ENCODE results near the gene NHLRC4.

Gene NHLRC4

GRCh38 chr16:568401-569258 lies 1.8 kb downstream of the NHLRC4 start:
- no peak for DNase-seq

- DNase-seq, result peak; percentile 68
These were observed 2.8 kb downstream of the NHLRC4 start, which contains the start of gene PIGQ for GRCh38 chr16:569445-570254. Gene PIGQ (plus strand): TSS chr16:569968. CDS start chr16:574075, 4,107 bp downstream.

GRCh38 chr16:572865-573650 lies 6.3 kb downstream of the NHLRC4 start:
- no peak for DNase-seq

- DNase-seq, result no peak
These were observed 7.4 kb downstream of the NHLRC4 start for GRCh38 chr16:574021-574760.

- DNase-seq, result no peak
These were observed 8.8 kb downstream of the NHLRC4 start for GRCh38 chr16:575354-576196.

GRCh38 chr16:576197-576822 lies 9.5 kb downstream of the NHLRC4 start:
- DNase-seq, result no peak

- DNase-seq, result no peak
These were observed 10.0 kb downstream of the NHLRC4 start for GRCh38 chr16:576823-577201.

- no peak for DNase-seq
These were observed 11.0 kb downstream of the NHLRC4 start for GRCh38 chr16:577796-578195.

GRCh38 chr16:578232-578869 lies 11.5 kb downstream of the NHLRC4 start:
- no peak for DNase-seq

GRCh38 chr16:578870-579405 lies 12.1 kb downstream of the NHLRC4 start:
- peak; percentile 67 for DNase-seq

GRCh38 chr16:580141-580945 lies 13.5 kb downstream of the NHLRC4 start:
- DNase-seq, result no peak

- DNase-seq, result no peak
These were observed 14.2 kb downstream of the NHLRC4 start for GRCh38 chr16:580946-581498.

- no peak for DNase-seq
These were observed 15.4 kb downstream of the NHLRC4 start for GRCh38 chr16:582218-582613.

GRCh38 chr16:582614-583331 lies 16.0 kb downstream of the NHLRC4 start:
- DNase-seq, result no peak

GRCh38 chr16:583470-583814 lies 16.6 kb downstream of the NHLRC4 start:
- DNase-seq, result no peak

- DNase-seq, result no peak
These were observed 17.2 kb downstream of the NHLRC4 start for GRCh38 chr16:583815-584591.

GRCh38 chr16:585351-585750 lies 18.5 kb downstream of the NHLRC4 start:
- DNase-seq, result no peak

Data from activated CD4-positive, alpha-beta T cell treated with anti-CD3 and anti-CD28 coated beads, Interleukin-2, amount 50 U/mL, for 16 hours (primary cell).